HG03060 (cell line): ENCODE data around the gene LHFPL6.

Experiments used
- ATAC-seq: cut with Tn5 transposase; IDR thresholded peaks from one replicate; pipeline ENCODE4 v1.9.1; 2021; ENCODE audit warnings: low read depth, moderate number of reproducible peaks; ENCODE audit not compliant: unreplicated experiment

The LHFPL6 gene

GRCh38 chr13:39483326-39483725 lies 119.7 kb downstream of the LHFPL6 start:
- no peak for ATAC-seq

- no peak for ATAC-seq
Observed at GRCh38 chr13:39481491-39481890, 121.5 kb downstream of the LHFPL6 start.

GRCh38 chr13:39474600-39474999 lies 128.4 kb downstream of the LHFPL6 start:
- no peak for ATAC-seq

GRCh38 chr13:39469676-39470075 lies 133.3 kb downstream of the LHFPL6 start:
- no peak for ATAC-seq

GRCh38 chr13:39468306-39468705 lies 134.7 kb downstream of the LHFPL6 start:
- no peak for ATAC-seq

GRCh38 chr13:39463611-39464010 lies 139.4 kb downstream of the LHFPL6 start:
- no peak for ATAC-seq

GRCh38 chr13:39462906-39463305 lies 140.1 kb downstream of the LHFPL6 start:
- ATAC-seq, result no peak

- no peak for ATAC-seq
Observed at GRCh38 chr13:39462428-39462827, 140.6 kb downstream of the LHFPL6 start.

- no peak for ATAC-seq
Observed at GRCh38 chr13:39461685-39462266, 141.2 kb downstream of the LHFPL6 start.

GRCh38 chr13:39457274-39457673 lies 145.7 kb downstream of the LHFPL6 start:
- ATAC-seq, result no peak

- no peak for ATAC-seq
Observed at GRCh38 chr13:39455521-39456175, 147.3 kb downstream of the LHFPL6 start.

GRCh38 chr13:39452834-39453233 lies 150.2 kb downstream of the LHFPL6 start:
- ATAC-seq, result no peak

- no peak for ATAC-seq
Observed at GRCh38 chr13:39452417-39452816, 150.6 kb downstream of the LHFPL6 start.

- ATAC-seq, result no peak
Observed at GRCh38 chr13:39451860-39452301, 151.1 kb downstream of the LHFPL6 start.

- ATAC-seq, result no peak
Observed at GRCh38 chr13:39451301-39451700, 151.7 kb downstream of the LHFPL6 start.

- no peak for ATAC-seq
Observed at GRCh38 chr13:39450176-39450575, 152.8 kb downstream of the LHFPL6 start.

- ATAC-seq, result no peak
Observed at GRCh38 chr13:39448834-39449233, 154.2 kb downstream of the LHFPL6 start.

GRCh38 chr13:39446865-39447264 lies 156.1 kb downstream of the LHFPL6 start:
- no peak for ATAC-seq

- ATAC-seq, result no peak
Observed at GRCh38 chr13:39444866-39445265, 158.1 kb downstream of the LHFPL6 start.

GRCh38 chr13:39433651-39434050 lies 169.3 kb downstream of the LHFPL6 start:
- no peak for ATAC-seq

- ATAC-seq, result no peak
Observed at GRCh38 chr13:39432196-39432595, 170.8 kb downstream of the LHFPL6 start.

GRCh38 chr13:39422845-39423565 lies 180.0 kb downstream of the LHFPL6 start:
- no peak for ATAC-seq
